Osteoblast (primary cell): ENCODE results near the gene TPPP. TPM values are rescaled to one million over a fixed set of nuclear protein-coding genes. Genes with fewer than 3 reads are reported as not detected.

ENCODE experiments used
- DNase-seq: peaks from one replicate; pipeline ENCODE4 v3.0.0; 2011; ENCODE audit warnings: low spot score, mixed read lengths; ENCODE audit not compliant: insufficient read length; ENCODE audit errors: missing footprints
- H2AFZ ChIP-seq: 2 replicates; pipeline ENCODE4 v1.6.0; 2011; ENCODE audit warnings: mild to moderate bottlenecking, low read length
- H3K27ac ChIP-seq: 2 replicates; pipeline ENCODE4 v1.5.1; 2011; ENCODE audit warnings: mild to moderate bottlenecking, low read depth, low read length, moderate library complexity
- H3K27me3 ChIP-seq: 2 replicates; pipeline ENCODE4 v1.6.0; 2012; ENCODE audit warnings: mild to moderate bottlenecking, control low read depth, inconsistent platforms, low read length, moderate library complexity; ENCODE audit not compliant: insufficient read depth
- H3K36me3 ChIP-seq: 2 replicates; pipeline ENCODE4 v1.5.1; 2011; ENCODE audit warnings: mild to moderate bottlenecking, low read length, control low read depth, moderate library complexity; ENCODE audit not compliant: insufficient read depth
- H3K4me1 ChIP-seq: 2 replicates; pipeline ENCODE4 v1.5.1; 2011; ENCODE audit warnings: mild to moderate bottlenecking, low read length, control low read depth, moderate library complexity; ENCODE audit not compliant: insufficient read depth
- H3K4me2 ChIP-seq: 2 replicates; pipeline ENCODE4 v1.6.0; 2011; ENCODE audit warnings: mild to moderate bottlenecking, low read length; ENCODE audit not compliant: insufficient read depth
- H3K4me3 ChIP-seq: fragments of 200-600 bp; sonication (generic); 3 replicates; pipeline ENCODE4 v1.5.1; 2012; ENCODE audit warnings: mild to moderate bottlenecking, low read length, inconsistent platforms; ENCODE audit not compliant: insufficient read depth
- H3K79me2 ChIP-seq: 2 replicates; pipeline ENCODE4 v1.6.0; 2012; ENCODE audit warnings: mild to moderate bottlenecking, low read length, control low read depth, inconsistent platforms; ENCODE audit not compliant: insufficient read depth
- H3K9me3 ChIP-seq: 2 replicates; pipeline ENCODE4 v1.5.1; 2011; ENCODE audit warnings: low read depth, low read length, control low read depth
- H4K20me1 ChIP-seq: 2 replicates; pipeline ENCODE4 v1.6.0; 2012; ENCODE audit warnings: mild to moderate bottlenecking, low read length, control low read depth; ENCODE audit not compliant: insufficient read depth
- total RNA-seq: library from RNA; depleted of rRNA; stranded (reverse); fragments of >200 nt; gene quantifications from 2 replicates; pipeline ENCODE4 v1.2.3, GENCODE V29; 2012
- TF ChIP-seq, protein P1 (sequence below): IDR thresholded peaks from 2 replicates; pipeline ENCODE4 v1.5.1; 2011; ENCODE audit warnings: mild to moderate bottlenecking, low read depth, low read length, moderate library complexity; ENCODE audit errors: extremely low read depth

TPPP gene
- total RNA-seq, 1 donor: not detected

GRCh38 chr5:670396-671270 is 22.5 kb downstream of the TPPP start:
- Histone ChIP-seq H3K79me2 (no peaks in the 10 kb centered on the region), H3K4me1 (peaks cover 11% of the 10 kb centered on the region), H3K27me3 (peaks cover 30% of the 10 kb centered on the region), H3K4me2 (no peak overlapping the region), H3K9me3 (no peaks in the 10 kb centered on the region), H3K27ac (no peak overlapping the region), H4K20me1 (no peaks in the 10 kb centered on the region), H2AFZ (no peak overlapping the region), H3K36me3 (no peaks in the 10 kb centered on the region), H3K4me3 (no peak overlapping the region)
- TF ChIP-seq, protein P1, sequence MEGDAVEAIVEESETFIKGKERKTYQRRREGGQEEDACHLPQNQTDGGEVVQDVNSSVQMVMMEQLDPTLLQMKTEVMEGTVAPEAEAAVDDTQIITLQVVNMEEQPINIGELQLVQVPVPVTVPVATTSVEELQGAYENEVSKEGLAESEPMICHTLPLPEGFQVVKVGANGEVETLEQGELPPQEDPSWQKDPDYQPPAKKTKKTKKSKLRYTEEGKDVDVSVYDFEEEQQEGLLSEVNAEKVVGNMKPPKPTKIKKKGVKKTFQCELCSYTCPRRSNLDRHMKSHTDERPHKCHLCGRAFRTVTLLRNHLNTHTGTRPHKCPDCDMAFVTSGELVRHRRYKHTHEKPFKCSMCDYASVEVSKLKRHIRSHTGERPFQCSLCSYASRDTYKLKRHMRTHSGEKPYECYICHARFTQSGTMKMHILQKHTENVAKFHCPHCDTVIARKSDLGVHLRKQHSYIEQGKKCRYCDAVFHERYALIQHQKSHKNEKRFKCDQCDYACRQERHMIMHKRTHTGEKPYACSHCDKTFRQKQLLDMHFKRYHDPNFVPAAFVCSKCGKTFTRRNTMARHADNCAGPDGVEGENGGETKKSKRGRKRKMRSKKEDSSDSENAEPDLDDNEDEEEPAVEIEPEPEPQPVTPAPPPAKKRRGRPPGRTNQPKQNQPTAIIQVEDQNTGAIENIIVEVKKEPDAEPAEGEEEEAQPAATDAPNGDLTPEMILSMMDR: no peak
- DNase-seq: peak; percentile 62

GRCh38 chr5:669842-670395 is 23.2 kb downstream of the TPPP start:
- H3K79me2 ChIP-seq: no peaks in the 10 kb centered on the region
- H3K27me3 ChIP-seq: peaks cover 30% of the 10 kb centered on the region
- H2AFZ ChIP-seq: no peak overlapping the region
- no peak overlapping the region for H3K27ac ChIP-seq
- peaks cover 11% of the 10 kb centered on the region for H3K4me1 ChIP-seq
- H4K20me1 ChIP-seq: no peaks in the 10 kb centered on the region
- DNase-seq: peak; percentile 73
- no peaks in the 10 kb centered on the region for H3K36me3 ChIP-seq
- no peak overlapping the region for H3K4me3 ChIP-seq
- TF ChIP-seq, protein P1: no peak
- no peaks in the 10 kb centered on the region for H3K9me3 ChIP-seq
- no peak overlapping the region for H3K4me2 ChIP-seq

- Histone ChIP-seq H3K27ac (no peak overlapping the region), H4K20me1 (no peaks in the 10 kb centered on the region), H3K79me2 (no peaks in the 10 kb centered on the region), H3K4me3 (no peak overlapping the region), H3K4me2 (no peak overlapping the region), H3K9me3 (no peaks in the 10 kb centered on the region), H2AFZ (no peak overlapping the region), H3K27me3 (peaks cover 26% of the 10 kb centered on the region), H3K4me1 (peaks cover 11% of the 10 kb centered on the region), H3K36me3 (no peaks in the 10 kb centered on the region)
- TF ChIP-seq, protein P1: peak; percentile 53
- DNase-seq: peak; percentile 94
Measured at GRCh38 chr5:669111-669841, 23.9 kb downstream of the TPPP start.
